ENCODE results near the gene CTSO. TPM values are rescaled to one million over a fixed set of nuclear protein-coding genes. Genes with fewer than 3 reads are reported as not detected.

Gene CTSO
- total RNA-seq, 1 experiment from 2014 or later, result 2.8 TPM

Other genes with a start within 250 kb of the CTSO start
- gene GUCY1B1, start 194.8 kb downstream of the CTSO start, total RNA-seq (2014; rRNA removed), result 3.1 and 4.4 TPM in 2 replicates
- gene ASIC5, start 87.6 kb downstream of the CTSO start, total RNA-seq (2014; rRNA removed), result not detected in 2 replicates
- gene TDO2, start 50.2 kb downstream of the CTSO start, total RNA-seq (2014; rRNA removed), result not detected in 2 replicates

Data from PC-3 (cell line).